Memory B cell (primary cell): ENCODE results near the gene ABLIM3.
A peak's percentile ranks its signal among the peaks of the same experiment; 100 is the strongest.

Experiments
- ATAC-seq: fragments of 150-1000 bp; cut with Tn5 transposase; 2 replicates; pipeline ENCODE4 v1.10.0; 2021; ENCODE audit warnings: low read depth, mild to moderate bottlenecking, moderate library complexity
- DNase-seq, 2 donors: peaks; one replicate each; pipeline ENCODE4 v3.0.0; 2022; ENCODE audit warnings: low spot score in 2 of 2
- H3K27ac Mint-ChIP-seq: one replicate; pipeline ENCODE4 v1.8.0; 2022; ENCODE audit warnings: mild to moderate bottlenecking, moderate library complexity, mixed read lengths
- H3K27me3 Mint-ChIP-seq: one replicate; pipeline ENCODE4 v1.8.0; 2022; ENCODE audit warnings: mixed read lengths
- H3K36me3 Mint-ChIP-seq: one replicate; pipeline ENCODE4 v1.8.0; 2022; ENCODE audit warnings: mild to moderate bottlenecking, mixed read lengths
- H3K4me1 Mint-ChIP-seq: one replicate; pipeline ENCODE4 v1.8.0; 2022; ENCODE audit warnings: mixed read lengths
- H3K4me3 Mint-ChIP-seq: one replicate; pipeline ENCODE4 v1.8.0; 2022; ENCODE audit warnings: mild to moderate bottlenecking, moderate library complexity, mixed read lengths
- H3K9me3 Mint-ChIP-seq: one replicate; pipeline ENCODE4 v1.8.0; 2022; ENCODE audit warnings: mixed read lengths

ABLIM3 gene

DNA sequence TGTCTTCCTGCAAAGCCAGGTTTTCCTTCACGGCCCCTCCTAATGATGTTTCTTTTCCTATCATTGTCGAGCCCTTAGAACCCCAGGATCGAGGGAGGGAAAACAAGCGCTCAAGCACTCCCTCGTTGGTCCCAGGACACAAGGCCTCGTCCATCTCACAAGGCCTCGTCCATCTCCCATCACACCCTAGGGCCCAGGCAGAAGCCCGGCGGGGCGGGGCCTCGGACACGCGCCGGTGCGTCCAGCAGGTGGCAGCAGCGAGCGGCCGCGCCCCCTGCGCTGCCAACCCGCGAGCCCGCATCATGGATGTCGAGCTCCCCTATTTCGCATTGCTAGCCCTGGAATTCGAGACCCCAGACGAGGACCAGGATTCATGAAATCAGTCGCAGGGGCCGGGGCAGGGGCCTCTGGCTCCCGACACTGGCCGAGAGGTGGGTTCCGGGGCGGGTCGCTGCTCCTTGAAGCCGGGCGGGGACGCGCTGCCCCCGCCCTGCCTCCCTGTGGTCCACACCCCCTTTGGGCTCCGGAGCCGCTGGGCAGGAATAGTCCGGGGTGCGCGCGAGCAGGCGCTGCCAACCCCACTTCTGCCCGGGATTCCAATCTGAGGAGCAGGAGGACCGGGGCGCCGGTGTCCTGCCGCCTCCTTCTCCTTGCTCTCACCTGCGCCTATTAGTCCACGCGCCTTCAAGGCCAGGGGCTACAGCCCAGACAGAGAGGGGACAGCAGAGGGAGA lies at the start of gene ABLIM3:
ABLIM3 (plus strand) TSS at position 270 of the 733 bp plus-strand sequence. CDS start 603 bp downstream, outside the sequence.
- ATAC-seq = peak; percentile 92
- Mint-ChIP-seq H3K27me3 (peaks cover 10% of the 10 kb centered on the region), H3K4me1 (peaks cover 2% of the 10 kb centered on the region), H3K27ac (no peak within 1 kb of the TSS), H3K9me3 (no peaks in the 10 kb centered on the region), H3K4me3 (peak within 1 kb of the TSS; percentile 73), H3K36me3 (no peaks in the 10 kb centered on the region)
- peak; percentile 68 to 79 for DNase-seq

DNA sequence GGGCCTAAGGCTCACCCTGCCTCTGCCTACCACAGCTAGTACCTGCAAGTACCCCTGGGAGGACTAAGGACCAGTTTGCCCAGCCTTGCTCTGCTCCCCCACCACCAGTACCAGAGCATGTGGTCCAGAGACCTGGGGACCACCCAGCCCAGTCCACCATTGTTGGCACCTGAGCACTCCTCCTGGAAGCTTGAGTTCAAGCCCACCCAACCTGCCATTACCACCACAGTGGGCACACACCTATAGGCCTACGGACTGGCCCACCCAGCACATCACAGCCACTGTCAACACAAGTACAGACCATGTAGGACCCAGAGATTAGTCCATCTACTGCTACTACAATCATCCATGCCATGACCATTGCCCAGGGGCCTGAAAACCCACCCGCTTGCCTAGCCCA lies 47.7 kb upstream of the ABLIM3 start:
- Mint-ChIP-seq H3K27me3 (peaks cover 10% of the 10 kb centered on the region), H3K9me3 (peaks cover 6% of the 10 kb centered on the region), H3K36me3 (no peaks in the 10 kb centered on the region), H3K4me3 (no peak overlapping the region), H3K27ac (no peak overlapping the region), H3K4me1 (no peaks in the 10 kb centered on the region)
- DNase-seq (no peak), ATAC-seq (no peak)

DNA sequence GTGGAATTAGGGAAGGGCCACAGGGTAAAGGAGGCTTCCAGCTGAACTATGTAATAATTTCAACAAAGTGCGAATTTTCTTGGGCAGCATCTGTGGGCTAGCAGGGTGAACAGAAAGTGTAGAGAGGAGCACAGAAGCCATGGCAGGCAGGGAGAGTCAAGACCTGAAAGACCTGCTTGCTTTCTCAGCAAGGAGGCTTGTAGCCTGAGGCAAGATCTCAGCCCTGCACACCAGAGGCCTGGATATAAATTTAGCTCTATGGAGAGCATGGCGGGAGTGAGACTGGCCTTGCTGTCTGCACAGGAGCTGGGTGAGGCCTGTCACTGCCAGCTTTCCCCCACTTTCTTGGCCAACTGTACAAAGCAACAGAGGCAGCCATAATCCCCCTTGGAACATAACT lies 46.3 kb upstream of the ABLIM3 start:
- Mint-ChIP-seq H3K9me3 (peaks cover 15% of the 10 kb centered on the region), H3K27ac (no peak overlapping the region), H3K4me3 (no peak overlapping the region), H3K4me1 (no peaks in the 10 kb centered on the region), H3K36me3 (peaks cover 2% of the 10 kb centered on the region), H3K27me3 (peaks cover 8% of the 10 kb centered on the region)
- ATAC-seq (no peak), DNase-seq (no peak)

DNA sequence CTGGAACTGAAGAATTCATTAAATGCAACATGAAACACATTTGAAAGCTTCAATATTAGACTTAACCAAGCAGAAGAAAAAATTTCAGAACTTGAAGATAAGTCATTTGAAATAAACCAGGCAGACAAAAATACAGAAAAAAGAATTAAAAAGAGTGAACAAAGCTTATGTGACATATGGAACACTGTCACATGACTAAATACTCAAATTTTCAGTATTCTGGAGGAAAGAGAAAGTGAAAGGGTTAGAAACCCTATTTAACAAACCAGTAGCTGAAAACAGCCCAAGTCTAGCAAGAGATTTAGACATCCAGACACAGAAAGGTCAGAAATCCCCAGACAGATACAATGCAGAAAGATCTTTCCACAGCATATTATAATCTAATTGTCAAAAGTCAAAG lies 41.4 kb upstream of the ABLIM3 start:
- H3K4me3 Mint-ChIP-seq = no peak overlapping the region
- H3K27ac Mint-ChIP-seq = no peak overlapping the region
- H3K4me1 Mint-ChIP-seq = no peaks in the 10 kb centered on the region
- no peak for DNase-seq
- ATAC-seq = no peak
- H3K9me3 Mint-ChIP-seq = peaks cover 26% of the 10 kb centered on the region
- peaks cover 4% of the 10 kb centered on the region for H3K36me3 Mint-ChIP-seq
- H3K27me3 Mint-ChIP-seq = peaks cover 2% of the 10 kb centered on the region

DNA sequence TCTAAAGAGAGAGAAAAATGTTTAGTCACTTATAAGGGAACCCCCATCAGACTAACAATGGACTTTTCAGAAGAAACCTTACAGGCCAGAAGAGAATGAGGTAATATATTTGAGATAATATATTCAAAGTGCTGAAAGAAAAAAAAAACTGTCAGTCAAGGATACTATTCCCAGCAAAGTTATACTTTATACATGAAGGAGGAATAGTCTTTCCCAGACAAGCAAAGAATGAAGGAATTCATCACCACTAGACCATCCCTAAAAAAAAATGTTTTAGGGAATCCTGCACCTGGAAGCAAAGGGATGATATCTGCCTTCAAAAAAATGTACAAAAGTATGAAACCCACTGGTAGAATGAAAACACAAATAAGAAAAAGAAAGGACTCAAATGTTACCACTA lies 41.0 kb upstream of the ABLIM3 start:
- Mint-ChIP-seq H3K4me1 (no peaks in the 10 kb centered on the region), H3K27ac (no peak overlapping the region), H3K36me3 (peaks cover 4% of the 10 kb centered on the region), H3K27me3 (peaks cover 2% of the 10 kb centered on the region), H3K9me3 (peaks cover 26% of the 10 kb centered on the region), H3K4me3 (no peak overlapping the region)
- DNase-seq = no peak
- ATAC-seq = no peak

DNA sequence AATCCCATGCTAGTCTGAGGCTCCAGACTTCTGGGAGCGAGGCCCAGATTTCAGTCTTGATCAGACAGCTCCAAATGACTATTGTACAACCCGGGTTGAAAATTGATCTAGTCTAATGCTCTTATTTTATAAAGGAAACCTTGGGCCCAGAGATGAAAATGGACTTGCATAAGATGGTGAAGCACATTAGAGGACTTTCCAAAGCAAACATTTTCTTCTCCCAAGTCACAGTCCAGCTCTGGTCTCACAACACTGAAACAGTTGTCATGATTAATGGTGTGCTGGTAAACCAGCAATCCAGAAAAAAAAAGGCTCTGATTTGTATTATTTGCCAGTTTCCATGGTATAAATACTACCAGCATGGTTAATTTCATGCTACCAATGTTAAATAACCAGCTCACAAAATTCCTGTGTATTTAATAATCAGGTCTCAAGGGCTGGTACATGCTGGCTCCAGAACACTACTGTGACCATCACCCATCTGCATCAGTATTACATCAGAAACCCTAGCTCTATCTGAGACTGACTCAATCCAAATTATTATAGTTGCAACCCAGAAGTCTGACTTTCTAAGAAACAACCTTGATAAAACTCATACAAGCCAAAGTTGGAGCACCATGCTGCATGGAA lies 32.5 kb upstream of the ABLIM3 start:
- Mint-ChIP-seq H3K4me1 (no peaks in the 10 kb centered on the region), H3K27ac (no peak overlapping the region), H3K9me3 (no peaks in the 10 kb centered on the region), H3K36me3 (no peaks in the 10 kb centered on the region), H3K27me3 (peaks cover 6% of the 10 kb centered on the region), H3K4me3 (no peak overlapping the region)
- ATAC-seq (no peak), DNase-seq (no peak)

DNA sequence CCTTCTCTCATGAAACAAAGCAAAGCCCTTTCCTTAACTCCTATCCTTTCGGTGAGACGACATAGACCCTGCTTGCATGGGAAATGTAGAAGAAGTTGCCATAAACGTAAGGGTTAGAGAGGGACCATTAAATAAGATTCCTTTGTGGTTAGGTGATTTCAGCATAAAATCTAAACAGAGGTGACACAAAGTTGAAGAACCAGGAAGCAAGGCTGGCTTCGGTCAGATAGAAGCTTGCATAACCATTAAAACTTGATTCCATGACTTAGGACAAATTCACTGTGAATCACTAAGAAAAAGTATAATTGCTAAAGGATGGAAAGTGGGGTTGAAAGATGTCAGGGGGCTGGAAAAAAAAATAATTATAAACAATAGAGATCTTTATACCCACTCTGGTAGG lies 30.9 kb upstream of the ABLIM3 start:
- no peak for ATAC-seq
- Mint-ChIP-seq H3K4me3 (no peak overlapping the region), H3K36me3 (no peaks in the 10 kb centered on the region), H3K9me3 (no peaks in the 10 kb centered on the region), H3K27me3 (peaks cover 6% of the 10 kb centered on the region), H3K4me1 (no peaks in the 10 kb centered on the region), H3K27ac (no peak overlapping the region)
- no peak for DNase-seq

DNA sequence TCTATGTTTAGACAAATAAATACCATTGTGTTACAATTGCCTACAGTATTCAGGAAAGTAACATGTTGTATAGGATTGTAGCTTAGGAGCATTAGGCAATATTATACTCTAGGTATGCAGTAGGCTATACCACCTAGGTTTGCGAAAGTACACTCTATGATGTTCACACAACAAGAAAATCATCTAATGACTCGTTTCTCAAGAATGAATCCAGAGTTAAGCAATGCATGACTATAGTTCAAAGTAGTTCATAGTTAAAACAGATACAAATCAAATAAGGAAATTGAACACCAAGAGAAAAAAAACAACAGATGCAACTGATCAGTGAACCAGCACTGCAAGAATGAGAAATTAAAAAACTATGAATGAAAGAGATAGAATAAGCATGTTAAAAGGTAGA lies 27.6 kb upstream of the ABLIM3 start:
- Mint-ChIP-seq H3K4me1 (no peaks in the 10 kb centered on the region), H3K36me3 (no peaks in the 10 kb centered on the region), H3K9me3 (no peaks in the 10 kb centered on the region), H3K4me3 (no peak overlapping the region), H3K27me3 (peaks cover 12% of the 10 kb centered on the region), H3K27ac (no peak overlapping the region)
- ATAC-seq = no peak
- no peak for DNase-seq

DNA sequence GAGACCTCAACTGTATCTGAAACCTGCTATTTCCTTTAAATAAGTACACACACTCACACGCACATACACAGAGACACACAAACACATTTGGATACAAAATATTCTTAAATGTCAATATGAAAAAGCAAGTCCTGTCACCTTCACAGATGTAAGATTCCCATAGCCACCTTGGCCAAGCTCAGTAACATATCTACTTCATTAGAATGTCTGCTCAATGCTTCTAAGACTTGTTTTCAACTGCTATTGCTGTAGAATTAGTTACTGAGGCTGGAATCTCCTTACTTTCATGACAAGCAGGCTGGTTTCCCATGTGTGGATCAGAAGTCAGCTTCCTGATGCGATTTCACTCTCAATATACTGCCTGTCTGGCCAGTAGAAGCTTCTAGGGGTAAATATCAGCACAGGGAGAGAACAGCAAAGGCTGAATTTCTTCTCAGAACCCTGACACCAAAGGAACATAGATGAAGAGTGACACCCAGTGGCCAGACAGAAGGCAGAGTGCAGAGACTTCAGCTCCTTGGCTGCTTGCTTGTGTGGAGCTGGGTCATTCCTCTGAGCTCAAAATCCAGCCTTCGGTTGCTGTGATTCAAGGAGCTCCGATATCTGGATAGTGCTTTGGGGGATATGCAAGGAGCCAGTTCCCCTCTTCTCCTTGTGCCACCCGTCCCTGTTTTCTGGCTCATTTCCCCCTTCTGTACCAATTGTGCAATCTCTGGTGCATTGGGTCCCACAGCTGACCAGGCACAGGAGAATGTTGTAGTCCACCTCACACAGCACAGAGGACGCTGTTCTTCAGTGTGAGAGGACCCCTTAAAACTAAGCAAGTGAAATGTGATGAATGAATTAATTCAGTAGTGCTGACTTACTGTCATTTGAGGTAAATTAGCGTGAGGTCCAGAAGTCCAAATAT lies 26.6 kb upstream of the ABLIM3 start:
- Mint-ChIP-seq H3K9me3 (no peaks in the 10 kb centered on the region), H3K4me3 (no peak overlapping the region), H3K36me3 (no peaks in the 10 kb centered on the region), H3K27ac (no peak overlapping the region), H3K4me1 (no peaks in the 10 kb centered on the region), H3K27me3 (peaks cover 16% of the 10 kb centered on the region)
- DNase-seq (peak in 1 of 2 donors; percentile 20), ATAC-seq (peak; percentile 59)

DNA sequence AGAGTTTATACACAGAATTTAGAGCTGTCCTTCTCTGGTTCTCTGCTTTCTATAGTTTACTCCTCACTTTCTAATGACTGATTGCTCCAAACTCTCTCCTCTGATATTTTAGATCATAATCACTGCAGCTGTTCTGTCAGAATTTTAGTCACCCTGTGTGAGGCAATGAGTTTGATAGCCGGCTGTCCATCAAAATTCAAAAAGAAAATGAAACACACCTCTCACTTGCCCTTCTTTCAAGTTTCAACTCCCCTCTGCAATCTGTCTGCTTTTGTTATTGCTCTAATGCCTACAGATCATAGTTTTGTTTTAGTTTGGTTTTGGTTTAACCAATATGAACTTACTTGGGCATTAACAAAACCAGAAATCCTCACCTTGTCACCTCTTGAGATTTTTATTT lies 23.3 kb upstream of the ABLIM3 start:
- Mint-ChIP-seq H3K27me3 (peaks cover 14% of the 10 kb centered on the region), H3K9me3 (peaks cover 1% of the 10 kb centered on the region), H3K4me3 (no peak overlapping the region), H3K27ac (no peak overlapping the region), H3K4me1 (no peaks in the 10 kb centered on the region), H3K36me3 (no peaks in the 10 kb centered on the region)
- ATAC-seq (no peak), DNase-seq (no peak)

DNA sequence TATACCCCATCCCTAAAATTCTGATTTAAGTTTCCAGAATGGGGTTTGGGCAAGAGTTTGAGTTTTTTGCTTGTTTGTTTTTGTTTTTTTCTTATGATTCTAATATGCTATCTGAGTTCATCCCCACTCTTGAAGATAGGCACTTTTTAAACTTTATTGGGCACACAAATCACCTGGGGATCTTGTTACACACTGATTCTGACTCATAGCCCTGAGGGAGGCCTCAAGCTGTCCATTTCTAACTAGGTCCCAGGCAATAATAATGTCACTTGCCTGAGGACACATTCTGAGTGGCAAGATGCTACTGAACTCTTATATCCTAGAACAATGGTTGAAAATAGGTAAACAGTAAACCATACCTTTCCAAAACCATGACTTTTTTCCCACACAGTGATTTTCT lies 22.8 kb upstream of the ABLIM3 start:
- peaks cover 14% of the 10 kb centered on the region for H3K27me3 Mint-ChIP-seq
- DNase-seq = no peak
- H3K36me3 Mint-ChIP-seq = no peaks in the 10 kb centered on the region
- peaks cover 1% of the 10 kb centered on the region for H3K9me3 Mint-ChIP-seq
- H3K27ac Mint-ChIP-seq = no peak overlapping the region
- H3K4me1 Mint-ChIP-seq = no peaks in the 10 kb centered on the region
- no peak for ATAC-seq
- H3K4me3 Mint-ChIP-seq = no peak overlapping the region

DNA sequence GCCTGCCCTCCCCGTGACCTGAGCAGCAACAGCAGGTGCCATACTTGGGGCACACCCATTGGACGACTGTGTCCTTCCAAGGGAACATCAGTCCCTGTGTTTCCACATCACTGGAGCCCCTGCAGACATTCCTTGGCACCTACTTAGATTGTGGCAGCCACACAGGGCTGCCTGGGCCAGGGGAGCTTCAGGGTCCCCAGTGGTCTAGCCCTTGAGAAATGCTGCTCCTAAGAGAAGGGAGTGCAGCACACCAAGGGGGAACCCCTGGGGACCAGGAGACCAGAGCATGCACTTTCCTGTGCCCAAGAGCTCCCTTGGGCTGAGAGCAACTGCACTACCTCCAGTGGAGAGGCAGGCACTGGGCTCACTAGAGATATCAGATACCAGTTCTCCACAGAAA lies 20.1 kb upstream of the ABLIM3 start:
- no peak overlapping the region for H3K4me3 Mint-ChIP-seq
- DNase-seq (no peak), ATAC-seq (no peak)
- no peaks in the 10 kb centered on the region for H3K4me1 Mint-ChIP-seq
- H3K36me3 Mint-ChIP-seq = no peaks in the 10 kb centered on the region
- peaks cover 12% of the 10 kb centered on the region for H3K27me3 Mint-ChIP-seq
- H3K27ac Mint-ChIP-seq = no peak overlapping the region
- peaks cover 1% of the 10 kb centered on the region for H3K9me3 Mint-ChIP-seq

DNA sequence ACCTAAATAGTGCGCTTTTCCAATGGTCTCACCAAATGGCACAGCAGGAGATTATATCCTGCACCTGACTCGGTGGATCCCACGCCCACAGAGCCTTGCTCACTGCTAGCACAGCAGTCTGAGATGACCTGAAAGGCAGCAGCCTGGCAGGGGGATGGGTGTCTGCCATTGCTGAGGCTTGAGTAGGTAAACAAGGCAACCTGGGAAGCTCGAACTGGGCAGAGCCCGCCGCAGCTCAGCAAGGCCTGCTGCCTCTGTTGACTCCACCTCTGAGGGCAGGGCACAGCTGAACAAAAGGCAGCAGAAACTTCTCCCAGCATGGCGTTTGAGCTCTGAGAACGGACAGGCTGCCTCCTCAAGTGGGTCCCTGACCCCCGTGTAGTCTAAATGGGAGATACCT lies 18.1 kb upstream of the ABLIM3 start:
- DNase-seq = no peak
- Mint-ChIP-seq H3K4me1 (no peaks in the 10 kb centered on the region), H3K27me3 (peaks cover 8% of the 10 kb centered on the region), H3K27ac (no peak overlapping the region), H3K4me3 (no peak overlapping the region), H3K36me3 (no peaks in the 10 kb centered on the region), H3K9me3 (peaks cover 1% of the 10 kb centered on the region)
- ATAC-seq = no peak

DNA sequence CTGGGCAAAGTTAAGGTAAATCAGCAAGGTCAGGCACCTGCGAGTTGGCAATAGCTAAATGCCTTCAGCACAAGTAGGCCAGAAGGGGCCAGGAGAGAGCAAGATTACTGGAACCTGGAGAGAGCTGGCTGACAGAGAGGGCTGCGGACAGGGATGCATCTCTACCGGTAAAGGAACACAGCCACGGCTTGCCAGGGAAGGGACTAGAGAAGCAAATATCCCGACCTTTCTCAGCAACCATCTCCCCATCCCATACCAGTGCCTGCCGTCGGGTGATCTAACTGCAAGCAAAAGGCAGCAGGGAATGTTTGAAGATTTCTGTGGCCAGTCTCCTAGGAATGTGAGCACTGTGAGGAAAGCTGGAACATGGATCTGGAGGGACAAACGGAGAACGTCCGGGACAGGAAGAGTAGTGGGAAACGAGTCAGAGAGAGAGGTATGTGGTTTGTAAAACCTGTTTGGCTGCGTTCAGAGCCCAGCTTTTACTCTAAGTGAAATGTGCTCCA lies 15.9 kb upstream of the ABLIM3 start:
- Mint-ChIP-seq H3K27ac (no peak overlapping the region), H3K4me3 (no peak overlapping the region), H3K4me1 (no peaks in the 10 kb centered on the region), H3K27me3 (peaks cover 5% of the 10 kb centered on the region), H3K36me3 (no peaks in the 10 kb centered on the region), H3K9me3 (peaks cover 1% of the 10 kb centered on the region)
- no peak for DNase-seq
- no peak for ATAC-seq
